NT2/D1 (cell line): ENCODE data around the gene LRBA.

Experiments
- DNase-seq: peaks from one replicate; pipeline ENCODE4 v3.0.0-alpha.2; 2011; ENCODE audit warnings: low read depth, low spot score
- H3K27me3 ChIP-seq: 2 replicates; pipeline ENCODE4 v1.6.0; 2011; ENCODE audit warnings: mild to moderate bottlenecking; ENCODE audit not compliant: insufficient read length, insufficient read depth
- H3K36me3 ChIP-seq: 2 replicates; pipeline ENCODE4 v1.6.1; 2011; ENCODE audit warnings: mild to moderate bottlenecking, low read length, mixed read lengths; ENCODE audit not compliant: insufficient read depth, insufficient read length
- H3K4me1 ChIP-seq: 2 replicates; pipeline ENCODE4 v1.5.1; 2011; ENCODE audit not compliant: insufficient read depth, insufficient read length
- H3K4me3 ChIP-seq: 2 replicates; pipeline ENCODE4 v1.5.1; 2011; ENCODE audit warnings: low read depth; ENCODE audit not compliant: insufficient read length
- H3K9ac ChIP-seq: 2 replicates; pipeline ENCODE4 v1.6.0; 2011; ENCODE audit warnings: low read depth; ENCODE audit not compliant: insufficient read length
- H3K9me3 ChIP-seq: 2 replicates; pipeline ENCODE4 v1.5.1; 2011; ENCODE audit warnings: mild to moderate bottlenecking, low read length; ENCODE audit not compliant: insufficient read depth
- SUZ12 ChIP-seq: IDR thresholded peaks from 2 replicates; pipeline ENCODE4 v1.6.1; 2011; ENCODE audit not compliant: insufficient read length, insufficient read depth; ENCODE audit errors: extremely low read depth
- YY1 ChIP-seq: IDR thresholded peaks from 2 replicates; pipeline ENCODE4 v1.6.1; 2011; ENCODE audit not compliant: insufficient read length, insufficient read depth
- ZNF274 ChIP-seq: IDR thresholded peaks from 2 replicates; pipeline ENCODE4 v1.6.1; 2011; ENCODE audit warnings: mild to moderate bottlenecking, low read depth, low read length

Gene LRBA

DNA sequence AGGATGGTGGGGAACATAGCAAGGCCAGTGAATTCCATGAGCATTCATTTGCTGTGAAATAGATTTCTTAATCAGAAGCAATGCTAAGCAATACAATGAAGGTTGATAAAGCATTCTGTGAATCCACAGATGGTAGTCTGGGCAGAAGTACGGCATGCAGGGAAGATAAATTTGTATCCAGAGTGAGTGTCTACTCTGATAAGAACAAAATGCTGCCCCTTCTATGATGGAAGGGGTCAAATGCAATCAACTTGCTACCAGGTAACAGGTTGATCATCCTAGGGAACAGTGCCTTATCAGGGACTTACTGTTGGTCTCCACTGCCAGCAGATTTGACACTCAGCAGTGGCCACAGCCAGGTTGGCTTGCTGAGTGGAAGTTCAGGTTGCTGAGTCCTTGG lies 243.7 kb downstream of the LRBA start:
- no peaks in the 10 kb centered on the region for H3K36me3 ChIP-seq
- no peak for DNase-seq
- no peak overlapping the region for H3K9ac ChIP-seq
- no peak overlapping the region for H3K4me3 ChIP-seq
- TF ChIP-seq YY1: no peak
- TF ChIP-seq SUZ12: no peak
- TF ChIP-seq ZNF274: no peak
- H3K4me1 ChIP-seq: no peaks in the 10 kb centered on the region
- no peaks in the 10 kb centered on the region for H3K9me3 ChIP-seq
- H3K27me3 ChIP-seq: no peaks in the 10 kb centered on the region

DNA sequence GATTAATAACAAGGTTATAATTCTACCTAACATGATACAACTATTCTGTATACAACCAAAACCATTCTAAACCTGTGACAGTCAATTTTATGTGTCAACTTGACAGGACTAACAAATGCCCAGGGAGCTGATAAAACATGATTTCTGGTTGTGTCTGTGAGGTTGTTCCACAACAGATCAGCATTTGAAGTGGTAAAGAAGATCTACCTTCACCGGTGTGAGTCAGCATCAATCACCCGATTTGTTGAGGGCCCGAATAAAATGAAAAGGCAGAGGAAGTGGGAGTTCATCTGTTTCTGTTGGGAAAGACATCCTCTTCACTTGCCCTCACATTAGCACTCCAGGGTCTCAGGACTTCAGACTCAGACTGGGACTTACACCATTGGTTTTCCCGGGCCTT lies 245.2 kb downstream of the LRBA start:
- Histone ChIP-seq H3K4me1 (no peaks in the 10 kb centered on the region), H3K36me3 (no peaks in the 10 kb centered on the region), H3K4me3 (no peak overlapping the region), H3K9me3 (no peaks in the 10 kb centered on the region), H3K9ac (no peak overlapping the region), H3K27me3 (no peaks in the 10 kb centered on the region)
- TF ChIP-seq SUZ12 (no peak), YY1 (no peak), ZNF274 (no peak)
- DNase-seq: no peak

DNA sequence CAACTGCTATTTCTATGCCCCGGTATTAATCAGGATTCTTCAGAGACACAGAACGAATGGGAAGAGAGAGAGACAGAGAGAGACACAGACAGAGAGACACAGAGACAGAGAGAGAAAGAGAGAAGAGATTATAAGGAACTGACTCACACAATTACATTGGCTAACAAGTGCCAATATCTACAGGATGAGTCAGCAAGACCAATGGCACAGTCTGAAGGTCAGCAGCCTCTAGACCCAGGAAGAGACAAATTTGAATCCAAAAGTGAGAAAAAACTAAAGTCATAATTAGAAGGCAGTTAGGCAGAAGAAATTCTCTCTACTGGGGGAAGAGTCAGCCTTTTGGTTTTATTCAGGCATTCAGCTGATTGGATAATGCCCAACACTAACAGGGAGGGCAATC lies 245.8 kb downstream of the LRBA start:
- Histone ChIP-seq H3K36me3 (no peaks in the 10 kb centered on the region), H3K4me1 (no peaks in the 10 kb centered on the region), H3K9ac (no peak overlapping the region), H3K27me3 (no peaks in the 10 kb centered on the region), H3K9me3 (no peaks in the 10 kb centered on the region), H3K4me3 (no peak overlapping the region)
- no peak for TF ChIP-seq SUZ12
- TF ChIP-seq YY1: no peak
- no peak for TF ChIP-seq ZNF274
- no peak for DNase-seq

DNA sequence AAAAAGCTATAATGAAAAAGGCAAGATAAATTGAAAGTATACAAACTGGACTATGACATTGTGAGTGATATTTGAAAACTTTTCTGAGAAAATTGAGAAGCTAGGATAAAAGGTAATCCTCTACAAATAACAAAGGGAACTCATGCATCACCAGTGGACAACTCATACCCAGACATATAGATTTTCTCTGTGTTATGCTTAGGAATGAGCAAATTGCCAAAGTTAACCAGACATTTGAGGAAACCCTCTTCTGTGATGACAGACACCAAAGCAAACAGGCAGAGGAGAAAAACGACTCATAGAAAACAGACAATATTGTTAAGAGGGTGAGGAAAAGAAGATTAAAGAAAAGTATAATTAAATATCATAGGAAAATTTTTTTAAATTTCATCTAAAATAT lies 246.6 kb downstream of the LRBA start:
- Histone ChIP-seq H3K36me3 (no peaks in the 10 kb centered on the region), H3K9ac (no peak overlapping the region), H3K27me3 (no peaks in the 10 kb centered on the region), H3K4me3 (no peak overlapping the region), H3K9me3 (no peaks in the 10 kb centered on the region), H3K4me1 (no peaks in the 10 kb centered on the region)
- no peak for DNase-seq
- no peak for TF ChIP-seq SUZ12
- no peak for TF ChIP-seq YY1
- TF ChIP-seq ZNF274: no peak

DNA sequence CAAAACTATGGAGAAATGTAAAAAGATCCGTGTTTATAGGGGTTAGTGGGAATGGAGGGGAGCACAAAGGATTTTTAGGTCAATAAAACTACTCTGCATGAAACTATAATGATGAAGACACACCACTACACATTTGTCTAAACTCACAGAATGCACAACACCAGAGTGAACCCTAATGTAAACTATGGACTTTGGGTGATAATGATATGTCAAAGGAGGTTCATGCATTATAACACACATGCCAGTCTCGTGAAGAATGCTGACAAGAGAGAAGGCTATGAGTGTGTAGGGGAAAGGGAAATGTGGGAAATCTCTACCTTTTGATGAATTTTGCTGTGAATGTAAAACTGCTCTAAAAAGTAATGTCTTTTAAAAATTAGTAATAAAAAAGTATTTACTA lies 249.9 kb downstream of the LRBA start:
- no peaks in the 10 kb centered on the region for H3K36me3 ChIP-seq
- H3K27me3 ChIP-seq: no peaks in the 10 kb centered on the region
- no peaks in the 10 kb centered on the region for H3K4me1 ChIP-seq
- no peaks in the 10 kb centered on the region for H3K9me3 ChIP-seq
- H3K9ac ChIP-seq: no peak overlapping the region
- no peak overlapping the region for H3K4me3 ChIP-seq
- no peak for TF ChIP-seq ZNF274
- no peak for TF ChIP-seq SUZ12
- no peak for TF ChIP-seq YY1
- no peak for DNase-seq

DNA sequence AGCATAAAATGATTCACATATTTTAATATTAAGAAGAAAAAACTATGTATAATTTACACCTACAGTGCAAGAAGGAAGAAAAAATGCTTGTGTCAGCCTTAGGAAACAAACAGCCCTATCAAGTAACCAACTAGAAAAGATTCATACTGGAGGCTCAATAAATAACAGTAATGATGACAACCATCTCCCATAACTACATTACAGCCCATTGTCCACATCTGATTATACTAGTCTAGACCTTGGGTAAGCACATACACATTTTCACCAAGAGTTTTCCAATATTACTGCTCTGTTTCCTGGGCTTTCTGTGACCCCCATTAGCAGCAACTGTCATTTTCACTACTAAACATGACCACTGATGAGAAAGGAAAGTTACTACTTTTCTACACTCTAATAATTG lies 263.4 kb downstream of the LRBA start:
- TF ChIP-seq SUZ12 (no peak), ZNF274 (no peak), YY1 (no peak)
- no peaks in the 10 kb centered on the region for H3K27me3 ChIP-seq

DNA sequence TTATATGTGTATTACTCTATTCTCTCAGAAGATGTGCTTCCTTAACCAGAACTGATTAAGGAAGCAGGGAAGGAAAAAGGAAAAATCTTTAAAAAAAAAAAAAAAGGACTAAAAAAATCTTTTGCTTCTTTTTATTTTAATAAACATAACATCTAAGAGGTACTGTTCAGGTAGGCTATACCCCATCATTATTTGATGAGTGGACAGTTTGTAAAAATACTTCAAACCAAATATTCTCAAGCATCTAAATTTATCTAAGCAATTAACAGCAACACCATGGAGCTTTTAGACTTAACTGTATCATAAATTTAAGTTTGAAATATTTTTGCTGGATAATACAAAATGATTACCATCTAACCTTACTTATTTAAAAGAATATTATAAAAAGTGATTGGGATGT lies 264.3 kb downstream of the LRBA start:
- Histone ChIP-seq H3K4me3 (no peak overlapping the region), H3K4me1 (no peaks in the 10 kb centered on the region), H3K27me3 (no peaks in the 10 kb centered on the region), H3K9me3 (no peaks in the 10 kb centered on the region), H3K9ac (no peak overlapping the region), H3K36me3 (no peaks in the 10 kb centered on the region)
- TF ChIP-seq YY1: no peak
- TF ChIP-seq SUZ12: no peak
- no peak for TF ChIP-seq ZNF274
- DNase-seq: no peak

More for the DNA sequence above, 263.4 kb downstream of the LRBA start:
- no peaks in the 10 kb centered on the region for H3K9me3 ChIP-seq
- no peak overlapping the region for H3K4me3 ChIP-seq
- no peak overlapping the region for H3K9ac ChIP-seq
- DNase-seq: no peak
- H3K36me3 ChIP-seq: no peaks in the 10 kb centered on the region
- H3K4me1 ChIP-seq: no peaks in the 10 kb centered on the region

DNA sequence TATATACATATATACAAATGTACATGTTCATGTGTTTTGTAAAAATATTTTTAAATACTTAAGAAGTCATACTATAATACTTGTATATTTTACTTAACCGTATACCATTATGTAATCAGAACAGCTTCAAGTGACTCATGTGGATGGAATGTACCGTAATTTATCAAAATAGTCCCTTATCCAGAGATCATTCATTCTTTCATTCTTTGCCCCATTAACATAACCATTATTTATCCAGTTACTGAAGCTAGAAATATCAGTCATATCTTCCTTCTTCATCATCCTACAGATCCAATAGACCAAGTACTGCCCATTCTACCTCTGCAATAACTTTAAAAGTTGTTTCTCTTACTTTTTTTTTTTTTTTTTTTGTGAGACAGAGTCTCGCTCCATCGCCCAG lies 268.9 kb downstream of the LRBA start:
- no peak overlapping the region for H3K9ac ChIP-seq
- no peaks in the 10 kb centered on the region for H3K27me3 ChIP-seq
- no peak overlapping the region for H3K4me3 ChIP-seq
- H3K36me3 ChIP-seq: no peaks in the 10 kb centered on the region
- H3K9me3 ChIP-seq: no peaks in the 10 kb centered on the region; the same call in 1 of the 2 replicates
- no peaks in the 10 kb centered on the region for H3K4me1 ChIP-seq
- DNase-seq: no peak
- TF ChIP-seq YY1: no peak
- no peak for TF ChIP-seq SUZ12
- TF ChIP-seq ZNF274: no peak
